ENCODE data around the gene MNAT1. TPM values are rescaled to one million over a fixed set of nuclear protein-coding genes. Genes with fewer than 3 reads are reported as not detected.

Gene MNAT1
- total RNA-seq, 1 experiment from 2014 or later, result 95.7 TPM

DNA sequence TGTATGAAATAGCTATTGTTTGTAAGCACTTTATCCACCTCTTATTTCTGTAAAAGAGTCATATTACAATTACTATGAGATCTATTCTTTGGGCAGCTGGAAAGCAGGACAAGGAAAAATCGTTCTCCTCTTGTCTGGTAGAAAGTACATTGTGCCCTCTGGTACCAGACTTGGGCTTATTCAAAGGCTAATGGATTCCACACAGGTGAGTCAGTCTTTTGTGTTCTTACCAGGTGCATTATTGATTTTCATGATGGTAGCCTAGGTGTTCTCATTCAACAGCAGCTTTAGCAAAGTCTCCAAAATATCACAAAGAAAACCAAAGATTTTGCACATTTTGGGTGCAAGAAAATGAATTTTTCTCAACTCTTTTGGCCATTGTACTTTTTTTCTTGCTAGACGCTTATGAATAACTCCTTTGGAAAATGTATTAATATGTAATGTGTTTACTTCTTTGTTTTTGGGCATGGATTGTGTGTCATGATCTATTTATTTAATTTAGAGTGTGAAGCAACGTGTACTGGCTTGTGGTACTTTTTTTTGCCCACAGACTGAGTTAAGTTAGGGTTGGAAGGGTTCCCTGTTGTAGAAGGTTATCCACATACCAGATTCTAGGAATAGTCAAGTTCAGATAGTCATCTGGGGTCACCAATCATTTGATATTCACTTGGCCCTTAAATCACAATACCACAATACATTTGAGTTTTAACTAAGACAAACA, 26.2 kb downstream of the MNAT1 start:
- TF ChIP-seq EZH2 (IDR thresholded peaks at IDR 0.05; ENCODE audit: low read length, unreplicated experiment) (no peak), EZH2phosphoT487 (IDR thresholded peaks at IDR 0.05; ENCODE audit: borderline replicate concordance, low read length) (no peak)
- TF ChIP-seq, protein P1, sequence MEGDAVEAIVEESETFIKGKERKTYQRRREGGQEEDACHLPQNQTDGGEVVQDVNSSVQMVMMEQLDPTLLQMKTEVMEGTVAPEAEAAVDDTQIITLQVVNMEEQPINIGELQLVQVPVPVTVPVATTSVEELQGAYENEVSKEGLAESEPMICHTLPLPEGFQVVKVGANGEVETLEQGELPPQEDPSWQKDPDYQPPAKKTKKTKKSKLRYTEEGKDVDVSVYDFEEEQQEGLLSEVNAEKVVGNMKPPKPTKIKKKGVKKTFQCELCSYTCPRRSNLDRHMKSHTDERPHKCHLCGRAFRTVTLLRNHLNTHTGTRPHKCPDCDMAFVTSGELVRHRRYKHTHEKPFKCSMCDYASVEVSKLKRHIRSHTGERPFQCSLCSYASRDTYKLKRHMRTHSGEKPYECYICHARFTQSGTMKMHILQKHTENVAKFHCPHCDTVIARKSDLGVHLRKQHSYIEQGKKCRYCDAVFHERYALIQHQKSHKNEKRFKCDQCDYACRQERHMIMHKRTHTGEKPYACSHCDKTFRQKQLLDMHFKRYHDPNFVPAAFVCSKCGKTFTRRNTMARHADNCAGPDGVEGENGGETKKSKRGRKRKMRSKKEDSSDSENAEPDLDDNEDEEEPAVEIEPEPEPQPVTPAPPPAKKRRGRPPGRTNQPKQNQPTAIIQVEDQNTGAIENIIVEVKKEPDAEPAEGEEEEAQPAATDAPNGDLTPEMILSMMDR (conservative IDR thresholded peaks at IDR 0.05; ENCODE audit: low read depth, low read length), result no peak
- peak; percentile 94 for DNase-seq
- H3K9me3 ChIP-seq (ENCODE audit: low read length), result no peaks in the 10 kb centered on the region
- H4K20me1 ChIP-seq (ENCODE audit: low read length), result peaks cover 6% of the 10 kb centered on the region; the same call in 1 of the 2 replicates
- peaks cover 75% of the 10 kb centered on the region for H3K79me2 ChIP-seq (ENCODE audit: low read length)
- peak overlapping the region; percentile 40 for H3K4me2 ChIP-seq (ENCODE audit: low read length)
- no peaks in the 10 kb centered on the region for H3K36me3 ChIP-seq (ENCODE audit: low read depth, low read length)
- H3K27ac ChIP-seq (ENCODE audit: low read length), result peak overlapping the region; percentile 2; the same call in 1 of the 2 replicates
- no peaks in the 10 kb centered on the region for H3K27me3 ChIP-seq (ENCODE audit: low read length)
- H3K9me2 ChIP-seq (replicated peaks; ENCODE audit: low read length), result no peaks in the 10 kb centered on the region
- H2AFZ ChIP-seq (ENCODE audit: low read length), result no peak overlapping the region
- no peak overlapping the region for H3K4me3 ChIP-seq (ENCODE audit: low read length)
- peak; percentile 53 for ATAC-seq
- no TSS peak for BruUV-seq (replicated peaks)
- H3K9ac ChIP-seq (ENCODE audit: low read length), result no peak overlapping the region
- ChIA-PET CTCF (no interaction called here), POLR2A (ENCODE audit: unreplicated experiment) (interaction anchor here (0.6 kb wide), 1 partner anchor 15 kb away, joined by 3 read pairs; no protein-coding TSS in a partner anchor)
- peaks cover 13% of the 10 kb centered on the region for H3F3A ChIP-seq (ENCODE audit: low read length, unreplicated experiment)
- peaks cover 56% of the 10 kb centered on the region for H3K4me1 ChIP-seq (ENCODE audit: insufficient read depth, low read length)
- intact Hi-C loops (cut with micrococcal nuclease), result loop anchor here (1.0 kb wide), 3 partner anchors 14 to 136 kb away; partner anchors contain the start of gene SIX4

DNA sequence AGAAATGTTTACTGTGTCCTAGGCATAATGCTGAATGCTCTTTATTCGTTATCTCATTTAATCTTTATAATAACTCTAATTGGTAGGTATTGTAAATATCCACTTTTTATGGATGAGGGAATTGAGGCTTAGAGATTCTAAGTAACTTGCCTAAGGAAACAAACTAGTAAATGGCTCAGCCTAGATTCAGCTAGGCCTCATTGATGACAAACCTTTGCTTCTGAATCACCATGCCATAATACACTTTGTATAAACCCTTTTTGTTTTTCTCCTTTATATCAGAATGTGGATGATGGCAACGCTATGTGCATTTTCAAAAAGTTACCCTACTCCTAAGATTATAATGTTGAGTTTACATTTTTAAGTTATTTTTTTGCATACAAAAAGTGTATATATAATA, 34.0 kb downstream of the MNAT1 start:
- peaks cover 8% of the 10 kb centered on the region for H3F3A ChIP-seq (ENCODE audit: low read length, unreplicated experiment)
- no peak overlapping the region for H2AFZ ChIP-seq (ENCODE audit: low read length)
- intact Hi-C loops (cut with micrococcal nuclease), result no loop called here
- H3K9ac ChIP-seq (ENCODE audit: low read length), result no peak overlapping the region
- no peaks in the 10 kb centered on the region for H3K9me2 ChIP-seq (replicated peaks; ENCODE audit: low read length)
- TF ChIP-seq EZH2phosphoT487 (IDR thresholded peaks at IDR 0.05; ENCODE audit: borderline replicate concordance, low read length), result no peak
- TF ChIP-seq, protein P1 (conservative IDR thresholded peaks at IDR 0.05; ENCODE audit: low read depth, low read length), result no peak
- no peak for TF ChIP-seq EZH2 (IDR thresholded peaks at IDR 0.05; ENCODE audit: low read length, unreplicated experiment)
- DNase-seq, result peak; percentile 57
- H3K9me3 ChIP-seq (ENCODE audit: low read length), result no peaks in the 10 kb centered on the region
- no peak overlapping the region for H3K4me2 ChIP-seq (ENCODE audit: low read length)
- peaks cover 3% of the 10 kb centered on the region for H4K20me1 ChIP-seq (ENCODE audit: low read length)
- peak overlapping the region; percentile 15 for H3K27ac ChIP-seq (ENCODE audit: low read length)
- BruUV-seq (replicated peaks), result no TSS peak
- H3K27me3 ChIP-seq (ENCODE audit: low read length), result no peaks in the 10 kb centered on the region
- peaks cover 72% of the 10 kb centered on the region for H3K79me2 ChIP-seq (ENCODE audit: low read length)
- no peak overlapping the region for H3K4me3 ChIP-seq (ENCODE audit: low read length)
- peak; percentile 88 for ATAC-seq
- peaks cover 14% of the 10 kb centered on the region for H3K4me1 ChIP-seq (ENCODE audit: insufficient read depth, low read length)
- POLR2A ChIA-PET (ENCODE audit: unreplicated experiment), result no interaction called here
- CTCF ChIA-PET, result no interaction called here
- no peaks in the 10 kb centered on the region for H3K36me3 ChIP-seq (ENCODE audit: low read depth, low read length)

DNA sequence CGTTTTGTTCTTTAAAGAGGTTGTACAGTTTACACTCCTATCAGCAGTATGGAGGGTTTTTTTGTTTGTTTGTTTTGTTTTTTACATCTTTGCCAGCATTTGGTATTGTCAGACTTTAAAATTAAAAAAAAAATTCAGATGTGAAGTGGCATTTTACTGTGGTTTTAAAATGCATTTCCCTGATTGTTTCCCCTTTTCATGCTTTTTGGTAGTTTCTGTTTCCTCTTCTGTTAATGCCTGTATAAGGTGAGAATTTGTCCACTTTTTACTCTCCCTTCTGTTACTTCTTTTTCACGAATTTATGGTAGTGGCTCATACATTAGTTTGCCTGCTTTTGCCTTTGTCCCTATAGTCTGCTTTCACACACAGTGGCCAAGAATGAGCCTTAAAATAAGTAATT, 36.6 kb downstream of the MNAT1 start:
- H3K4me1 ChIP-seq (ENCODE audit: insufficient read depth, low read length), result peaks cover 35% of the 10 kb centered on the region
- no peak overlapping the region for H3K27ac ChIP-seq (ENCODE audit: low read length)
- ATAC-seq, result no peak
- H3K79me2 ChIP-seq (ENCODE audit: low read length), result peaks cover 84% of the 10 kb centered on the region
- H3K9me2 ChIP-seq (replicated peaks; ENCODE audit: low read length), result no peaks in the 10 kb centered on the region
- DNase-seq, result no peak
- H3K4me3 ChIP-seq (ENCODE audit: low read length), result no peak overlapping the region
- H3K4me2 ChIP-seq (ENCODE audit: low read length), result no peak overlapping the region
- H2AFZ ChIP-seq (ENCODE audit: low read length), result no peak overlapping the region
- H3K36me3 ChIP-seq (ENCODE audit: low read depth, low read length), result no peaks in the 10 kb centered on the region
- peaks cover 4% of the 10 kb centered on the region for H4K20me1 ChIP-seq (ENCODE audit: low read length)
- CTCF ChIA-PET, result no interaction called here
- no TSS peak for BruUV-seq (replicated peaks)
- no peak overlapping the region for H3K9ac ChIP-seq (ENCODE audit: low read length)
- no peaks in the 10 kb centered on the region for H3K9me3 ChIP-seq (ENCODE audit: low read length)
- no peaks in the 10 kb centered on the region for H3K27me3 ChIP-seq (ENCODE audit: low read length)
- H3F3A ChIP-seq (ENCODE audit: low read length, unreplicated experiment), result peaks cover 13% of the 10 kb centered on the region
- intact Hi-C loops (cut with micrococcal nuclease), result no loop called here
- TF ChIP-seq, protein P1 (conservative IDR thresholded peaks at IDR 0.05; ENCODE audit: low read depth, low read length), result no peak
- TF ChIP-seq EZH2phosphoT487 (IDR thresholded peaks at IDR 0.05; ENCODE audit: borderline replicate concordance, low read length), result no peak
- POLR2A ChIA-PET (ENCODE audit: unreplicated experiment), result no interaction called here

Data from PC-3 (cell line).